ENCODE data around the gene CLNS1A.

DNA sequence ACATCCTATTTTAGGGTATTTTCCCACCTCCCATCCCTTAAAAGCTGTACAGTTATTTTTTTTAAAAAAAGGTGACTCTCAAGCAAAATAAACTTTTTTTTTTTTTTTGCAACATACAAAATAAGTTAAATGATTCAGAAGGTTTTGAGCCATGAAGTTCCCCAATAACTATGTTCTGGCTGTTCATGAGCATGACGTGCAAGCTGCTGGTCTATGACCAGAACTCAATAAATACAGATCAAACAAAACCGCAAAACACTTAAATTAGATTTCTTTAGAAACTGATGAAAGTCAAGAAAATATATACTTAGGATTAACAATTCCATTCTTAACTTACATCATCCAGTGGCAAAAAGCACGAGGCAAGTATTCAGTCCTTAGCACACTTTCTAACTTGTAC lies 24.1 kb upstream of the CLNS1A start:
- TF ChIP-seq, protein P1, sequence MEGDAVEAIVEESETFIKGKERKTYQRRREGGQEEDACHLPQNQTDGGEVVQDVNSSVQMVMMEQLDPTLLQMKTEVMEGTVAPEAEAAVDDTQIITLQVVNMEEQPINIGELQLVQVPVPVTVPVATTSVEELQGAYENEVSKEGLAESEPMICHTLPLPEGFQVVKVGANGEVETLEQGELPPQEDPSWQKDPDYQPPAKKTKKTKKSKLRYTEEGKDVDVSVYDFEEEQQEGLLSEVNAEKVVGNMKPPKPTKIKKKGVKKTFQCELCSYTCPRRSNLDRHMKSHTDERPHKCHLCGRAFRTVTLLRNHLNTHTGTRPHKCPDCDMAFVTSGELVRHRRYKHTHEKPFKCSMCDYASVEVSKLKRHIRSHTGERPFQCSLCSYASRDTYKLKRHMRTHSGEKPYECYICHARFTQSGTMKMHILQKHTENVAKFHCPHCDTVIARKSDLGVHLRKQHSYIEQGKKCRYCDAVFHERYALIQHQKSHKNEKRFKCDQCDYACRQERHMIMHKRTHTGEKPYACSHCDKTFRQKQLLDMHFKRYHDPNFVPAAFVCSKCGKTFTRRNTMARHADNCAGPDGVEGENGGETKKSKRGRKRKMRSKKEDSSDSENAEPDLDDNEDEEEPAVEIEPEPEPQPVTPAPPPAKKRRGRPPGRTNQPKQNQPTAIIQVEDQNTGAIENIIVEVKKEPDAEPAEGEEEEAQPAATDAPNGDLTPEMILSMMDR (IDR thresholded peaks at IDR 0.05) = no peak
- no peak for TF ChIP-seq POLR2A (IDR thresholded peaks at IDR 0.05)
- TF ChIP-seq POLR2AphosphoS5 (IDR thresholded peaks at IDR 0.05) = no peak
